Caco-2 (cell line): Measurements from ENCODE around the gene KIFAP3. TPM values are rescaled to one million over a fixed set of nuclear protein-coding genes. Genes with fewer than 3 reads are reported as not detected.

ENCODE experiments used
- BruUV-seq: library from RNA; stranded (reverse); fragments of 400-500 nt; replicated peaks from 2 replicates; lab custom pipeline; 2021; lab: Mats Ljungman, UMichigan
- CTCF ChIA-PET: fragments of 300-600 bp; sonication (Branson Sonifier 250); formaldehyde crosslinking; loops from one replicate; lab custom pipeline; 2022; ENCODE audit warnings: antibody characterized with exemption; lab: Charles Lee
- POLR2A ChIA-PET: fragments of 300-600 bp; sonication (Branson Sonifier 250); formaldehyde crosslinking; loops from one replicate; lab custom pipeline; 2022; ENCODE audit warnings: antibody characterized with exemption; lab: Charles Lee
- DNase-seq, 2 experiments: peaks; one replicate each; pipeline versions ENCODE4 v3.0.0 to v3.0.0-alpha.2; 2020 to 2022
- H3K27me3 ChIP-seq: replicated peaks from 2 replicates; pipeline ENCODE4 v1.6.0; 2011; ENCODE audit warnings: low read length; ENCODE audit not compliant: control insufficient read depth, insufficient read depth
- H3K36me3 ChIP-seq: 2 replicates; pipeline ENCODE4 v1.5.1; 2011; ENCODE audit warnings: low read length; ENCODE audit not compliant: control insufficient read depth, insufficient read depth
- H3K4me1 ChIP-seq: fragments of 250-450 bp; sonication (Bioruptor Pico); 2 replicates; pipeline ENCODE4 v1.5.1; 2020; ENCODE audit warnings: mild to moderate bottlenecking
- H3K4me3 ChIP-seq: 2 replicates; pipeline ENCODE4 v1.5.1; 2011; ENCODE audit warnings: low read depth, mild to moderate bottlenecking, control low read depth, low read length
- H3K9me3 ChIP-seq: fragments of 250-450 bp; sonication (Bioruptor Pico); 2 replicates; pipeline ENCODE4 v1.5.1; 2020; ENCODE audit warnings: mild to moderate bottlenecking, moderate library complexity
- H3K27ac Mint-ChIP-seq: one replicate; pipeline ENCODE4 v1.8.0; 2022; ENCODE audit warnings: mixed read lengths; ENCODE audit not compliant: unreplicated experiment
- H3K27me3 Mint-ChIP-seq: one replicate; pipeline ENCODE4 v1.8.0; 2022; ENCODE audit warnings: mixed read lengths; ENCODE audit not compliant: insufficient read depth, unreplicated experiment
- H3K36me3 Mint-ChIP-seq: one replicate; pipeline ENCODE4 v1.8.0; 2022; ENCODE audit warnings: mild to moderate bottlenecking, mixed read lengths; ENCODE audit not compliant: insufficient read depth, unreplicated experiment
- H3K4me1 Mint-ChIP-seq: one replicate; pipeline ENCODE4 v1.8.0; 2022; ENCODE audit warnings: low read depth, mixed read lengths; ENCODE audit not compliant: unreplicated experiment
- H3K4me3 Mint-ChIP-seq: one replicate; pipeline ENCODE4 v1.8.0; 2022; ENCODE audit warnings: mild to moderate bottlenecking, moderate library complexity, mixed read lengths; ENCODE audit not compliant: unreplicated experiment
- H3K9me3 Mint-ChIP-seq: one replicate; pipeline ENCODE4 v1.8.0; 2022; ENCODE audit warnings: mixed read lengths; ENCODE audit not compliant: unreplicated experiment
- CTCF ChIP-seq, 2 experiments: fragments of 200-600 bp in 1 of 2; IDR thresholded peaks; 1 replicate in 1 of 2; 2 replicates in 1 of 2; pipeline versions ENCODE4 v1.5.1 to v1.8.0; 2011 to 2022; ENCODE audit warnings: antibody characterized with exemption in 1 of 2, control low read depth in 1 of 2, inconsistent platforms in 1 of 2, low read depth in 1 of 2, low read length in 1 of 2, mild to moderate bottlenecking in 1 of 2, moderate library complexity in 1 of 2; ENCODE audit not compliant: insufficient read depth in 1 of 2, severe bottlenecking in 1 of 2, unreplicated experiment in 1 of 2
- intact Hi-C: fragments of 100-400 bp; cut with micrococcal nuclease; formaldehyde crosslinking; loops from one replicate; pipeline ENCODE4 v1.10.0; 2022; ENCODE audit not compliant: unreplicated experiment
- total RNA-seq: library from RNA; stranded (reverse); gene quantifications from 2 replicates; pipeline ENCODE4 v1.2.3, GENCODE V29; 2022

The KIFAP3 gene
- total RNA-seq, 1 experiment from 2014 or later: 10.9 TPM

- ChIA-PET POLR2A (no interaction called here), CTCF (no interaction called here)
- Histone ChIP-seq H3K9me3 (no peaks in the 10 kb centered on the region), H3K36me3 (no peaks in the 10 kb centered on the region), H3K4me3 (no peak overlapping the region), H3K27me3 (no peaks in the 10 kb centered on the region), H3K4me1 (no peaks in the 10 kb centered on the region)
- H3K27ac Mint-ChIP-seq: no peak overlapping the region
- intact Hi-C loops: no loop called here
- no peaks in the 10 kb centered on the region for H3K9me3 Mint-ChIP-seq
- H3K4me1 Mint-ChIP-seq: no peaks in the 10 kb centered on the region
- no TSS peak for BruUV-seq
- H3K36me3 Mint-ChIP-seq: no peaks in the 10 kb centered on the region
- no peak overlapping the region for H3K4me3 Mint-ChIP-seq
- H3K27me3 Mint-ChIP-seq: no peaks in the 10 kb centered on the region
- TF ChIP-seq CTCF (IDR thresholded peaks at IDR 0.05; ENCODE audit: insufficient read depth in 1 of 2, low read depth in 1 of 2, low read length in 1 of 2, severe bottlenecking in 1 of 2, unreplicated experiment in 1 of 2): no peak
- DNase-seq: no peak
These were observed 78.5 kb downstream of the KIFAP3 start for GRCh38 chr1:169995993-169996392.

GRCh38 chr1:169989246-169989645 is 85.2 kb downstream of the KIFAP3 start:
- no peak overlapping the region for H3K4me3 ChIP-seq
- intact Hi-C loops: no loop called here
- no peaks in the 10 kb centered on the region for H3K9me3 ChIP-seq
- CTCF ChIA-PET: no interaction called here
- Mint-ChIP-seq H3K9me3 (no peaks in the 10 kb centered on the region), H3K4me1 (no peaks in the 10 kb centered on the region), H3K27ac (no peak overlapping the region), H3K27me3 (no peaks in the 10 kb centered on the region), H3K4me3 (no peak overlapping the region), H3K36me3 (no peaks in the 10 kb centered on the region)
- no peaks in the 10 kb centered on the region for H3K4me1 ChIP-seq
- POLR2A ChIA-PET: no interaction called here
- H3K36me3 ChIP-seq: no peaks in the 10 kb centered on the region
- BruUV-seq: no TSS peak
- no peak for DNase-seq
- no peak for TF ChIP-seq CTCF (IDR thresholded peaks at IDR 0.05; ENCODE audit: insufficient read depth in 1 of 2, low read depth in 1 of 2, low read length in 1 of 2, severe bottlenecking in 1 of 2, unreplicated experiment in 1 of 2)
- H3K27me3 ChIP-seq: no peaks in the 10 kb centered on the region

GRCh38 chr1:169985757-169986156 is 88.7 kb downstream of the KIFAP3 start:
- Histone ChIP-seq H3K9me3 (no peaks in the 10 kb centered on the region), H3K36me3 (no peaks in the 10 kb centered on the region), H3K4me1 (no peaks in the 10 kb centered on the region), H3K27me3 (no peaks in the 10 kb centered on the region), H3K4me3 (no peak overlapping the region)
- no peak for TF ChIP-seq CTCF (IDR thresholded peaks at IDR 0.05; ENCODE audit: insufficient read depth in 1 of 2, low read depth in 1 of 2, low read length in 1 of 2, severe bottlenecking in 1 of 2, unreplicated experiment in 1 of 2)
- no peaks in the 10 kb centered on the region for H3K36me3 Mint-ChIP-seq
- no peak overlapping the region for H3K4me3 Mint-ChIP-seq
- CTCF ChIA-PET: no interaction called here
- H3K27ac Mint-ChIP-seq: no peak overlapping the region
- H3K9me3 Mint-ChIP-seq: no peaks in the 10 kb centered on the region
- H3K4me1 Mint-ChIP-seq: no peaks in the 10 kb centered on the region
- no TSS peak for BruUV-seq
- H3K27me3 Mint-ChIP-seq: no peaks in the 10 kb centered on the region
- intact Hi-C loops: no loop called here
- DNase-seq: no peak
- POLR2A ChIA-PET: no interaction called here
